ENCODE data around the gene ALG12.

The ALG12 gene

GRCh38 chr22:49923445-49923844, 5.2 kb upstream of the ALG12 start:
- no peak for DNase-seq
- no peak overlapping the region for H3K4me3 Mint-ChIP-seq

DNA sequence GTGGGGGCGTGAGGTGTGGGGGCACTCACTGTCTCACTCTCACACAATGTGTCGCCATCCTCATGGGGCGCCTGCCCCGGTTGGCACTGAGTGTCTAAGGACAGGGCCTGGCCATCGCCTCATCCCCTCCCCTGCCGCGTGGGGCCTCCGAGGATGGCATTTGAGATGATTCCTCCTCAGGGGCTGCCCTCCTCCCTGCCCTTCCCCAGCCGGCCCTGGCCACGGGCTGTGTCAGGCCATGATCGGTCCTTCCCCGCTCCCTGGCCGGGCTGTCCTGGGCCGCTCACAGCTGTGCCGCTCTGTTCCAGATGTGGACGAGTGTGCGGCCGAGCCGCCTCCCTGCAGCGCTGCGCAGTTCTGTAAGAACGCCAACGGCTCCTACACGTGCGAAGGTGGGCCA, 4.7 kb upstream of the ALG12 start:
- TF ChIP-seq CTCF (IDR thresholded peaks at IDR 0.05) = no peak
- Mint-ChIP-seq H3K27ac (no peak overlapping the region), H3K27me3 (ENCODE audit: low read depth, poor library complexity) (no peaks in the 10 kb centered on the region), H3K36me3 (ENCODE audit: low read depth) (peaks cover 5% of the 10 kb centered on the region), H3K4me1 (peaks cover 43% of the 10 kb centered on the region), H3K9me3 (no peaks in the 10 kb centered on the region), H3K4me3 (no peak overlapping the region)
- DNase-seq = no peak

More at GRCh38 chr22:49923445-49923844, 5.2 kb upstream of the ALG12 start:
- Mint-ChIP-seq H3K27me3 (ENCODE audit: low read depth, poor library complexity) (no peaks in the 10 kb centered on the region), H3K36me3 (ENCODE audit: low read depth) (peaks cover 5% of the 10 kb centered on the region), H3K27ac (no peak overlapping the region), H3K4me1 (peaks cover 43% of the 10 kb centered on the region), H3K9me3 (no peaks in the 10 kb centered on the region)
- TF ChIP-seq CTCF (IDR thresholded peaks at IDR 0.05) = no peak

GRCh38 chr22:49922484-49922883, 4.2 kb upstream of the ALG12 start:
- no peak for TF ChIP-seq CTCF (IDR thresholded peaks at IDR 0.05)
- no peak for DNase-seq
- H3K27me3 Mint-ChIP-seq (ENCODE audit: low read depth, poor library complexity) = no peaks in the 10 kb centered on the region
- H3K9me3 Mint-ChIP-seq = no peaks in the 10 kb centered on the region
- H3K4me1 Mint-ChIP-seq = peaks cover 43% of the 10 kb centered on the region
- no peak overlapping the region for H3K4me3 Mint-ChIP-seq
- H3K27ac Mint-ChIP-seq = no peak overlapping the region
- peaks cover 5% of the 10 kb centered on the region for H3K36me3 Mint-ChIP-seq (ENCODE audit: low read depth)

GRCh38 chr22:49921508-49922278, 3.5 kb upstream of the ALG12 start:
- Mint-ChIP-seq H3K27me3 (ENCODE audit: low read depth, poor library complexity) (no peaks in the 10 kb centered on the region), H3K4me3 (no peak overlapping the region), H3K27ac (no peak overlapping the region), H3K36me3 (ENCODE audit: low read depth) (peaks cover 5% of the 10 kb centered on the region), H3K9me3 (no peaks in the 10 kb centered on the region), H3K4me1 (peaks cover 36% of the 10 kb centered on the region)
- DNase-seq = no peak
- TF ChIP-seq CTCF (IDR thresholded peaks at IDR 0.05) = no peak

DNA sequence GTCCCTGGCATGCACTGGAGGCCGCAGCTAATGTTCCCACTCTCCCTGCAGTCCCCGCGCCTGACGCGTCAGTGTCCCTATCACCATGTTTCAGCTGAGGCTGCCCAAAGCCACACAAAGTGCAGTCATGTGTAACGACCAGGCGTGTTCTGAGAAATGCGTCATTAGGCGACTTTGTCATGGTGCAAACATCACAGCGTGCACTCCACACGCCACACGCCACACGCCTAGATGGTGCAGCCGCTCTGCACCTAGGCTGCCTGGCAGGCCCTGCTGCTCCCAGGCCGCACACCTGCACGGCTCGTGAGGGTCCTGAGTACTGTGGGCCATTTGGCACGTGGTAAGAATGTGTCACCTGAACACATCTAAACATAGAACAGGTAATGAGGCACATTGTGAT, 2.6 kb upstream of the ALG12 start:
- H3K4me3 Mint-ChIP-seq = no peak overlapping the region
- no peaks in the 10 kb centered on the region for H3K27me3 Mint-ChIP-seq (ENCODE audit: low read depth, poor library complexity)
- H3K9me3 Mint-ChIP-seq = no peaks in the 10 kb centered on the region
- no peak for TF ChIP-seq CTCF (IDR thresholded peaks at IDR 0.05)
- DNase-seq = no peak
- H3K4me1 Mint-ChIP-seq = peaks cover 32% of the 10 kb centered on the region
- peaks cover 5% of the 10 kb centered on the region for H3K36me3 Mint-ChIP-seq (ENCODE audit: low read depth)
- H3K27ac Mint-ChIP-seq = no peak overlapping the region
